GM12891 (cell line): Measurements from ENCODE around the gene CBX7.

Experiments
- POLR2A ChIP-seq: IDR thresholded peaks from 2 replicates; pipeline ENCODE4 v1.6.1; 2011; ENCODE audit warnings: low read depth, low read length, control low read depth
- POLR2AphosphoS5 ChIP-seq: IDR thresholded peaks from 2 replicates; pipeline ENCODE4 v1.6.1; 2011; ENCODE audit warnings: low read depth, low read length, control low read depth
- POU2F2 ChIP-seq: IDR thresholded peaks from 2 replicates; pipeline ENCODE4 v1.6.1; 2011; ENCODE audit warnings: low read depth, mild to moderate bottlenecking, control low read depth, low read length, moderate library complexity
- SPI1 ChIP-seq: IDR thresholded peaks from 2 replicates; pipeline ENCODE4 v1.6.1; 2011; ENCODE audit warnings: low read depth, low read length, control low read depth

DNA sequence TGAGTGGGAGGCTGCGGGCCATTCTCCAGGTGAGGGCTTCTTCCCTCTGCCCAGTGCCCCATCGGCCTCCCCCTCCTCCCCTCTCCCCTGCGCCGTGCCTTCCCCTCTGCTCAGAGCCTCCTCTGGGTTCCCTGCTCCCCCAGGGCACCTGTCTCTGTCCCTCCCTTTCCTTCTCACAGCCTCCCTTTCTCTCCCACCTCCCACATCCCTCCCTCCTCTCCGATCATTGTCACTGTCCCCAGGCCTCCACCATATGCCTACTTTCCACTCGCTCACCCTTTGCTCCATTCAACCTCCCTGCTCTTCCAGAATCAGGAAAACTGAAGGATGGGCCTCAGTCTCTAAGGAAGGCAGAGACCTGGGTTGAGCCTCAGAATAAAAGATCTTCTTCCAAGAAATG lies 65.4 kb downstream of the CBX7 start:
- TF ChIP-seq POLR2A (no peak), POLR2AphosphoS5 (no peak), SPI1 (no peak), POU2F2 (no peak)
